Measurements from ENCODE around the gene IZUMO4.

Gene IZUMO4

DNA sequence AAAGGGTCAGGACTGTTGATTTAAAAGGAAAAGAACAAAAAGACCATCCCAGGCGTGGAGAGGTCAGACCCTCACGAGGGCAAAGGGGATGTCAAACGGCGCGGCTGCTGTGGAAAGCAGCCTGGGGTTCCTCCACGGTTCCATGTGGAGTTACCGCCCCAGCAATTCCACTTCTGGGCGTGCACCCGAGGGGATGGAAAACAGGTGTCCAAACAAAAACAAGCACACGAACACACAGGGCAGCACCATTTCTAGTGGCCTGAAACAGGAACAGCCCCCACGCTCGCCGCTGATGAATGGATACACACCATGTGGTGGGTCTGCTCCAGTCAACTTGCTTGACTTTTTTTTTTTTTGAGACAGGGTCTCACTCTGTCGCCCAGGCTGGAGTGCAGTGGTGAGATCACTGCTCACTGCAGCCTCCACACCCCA lies 43.4 kb downstream of the IZUMO4 start:
- TF ChIP-seq, protein P1, sequence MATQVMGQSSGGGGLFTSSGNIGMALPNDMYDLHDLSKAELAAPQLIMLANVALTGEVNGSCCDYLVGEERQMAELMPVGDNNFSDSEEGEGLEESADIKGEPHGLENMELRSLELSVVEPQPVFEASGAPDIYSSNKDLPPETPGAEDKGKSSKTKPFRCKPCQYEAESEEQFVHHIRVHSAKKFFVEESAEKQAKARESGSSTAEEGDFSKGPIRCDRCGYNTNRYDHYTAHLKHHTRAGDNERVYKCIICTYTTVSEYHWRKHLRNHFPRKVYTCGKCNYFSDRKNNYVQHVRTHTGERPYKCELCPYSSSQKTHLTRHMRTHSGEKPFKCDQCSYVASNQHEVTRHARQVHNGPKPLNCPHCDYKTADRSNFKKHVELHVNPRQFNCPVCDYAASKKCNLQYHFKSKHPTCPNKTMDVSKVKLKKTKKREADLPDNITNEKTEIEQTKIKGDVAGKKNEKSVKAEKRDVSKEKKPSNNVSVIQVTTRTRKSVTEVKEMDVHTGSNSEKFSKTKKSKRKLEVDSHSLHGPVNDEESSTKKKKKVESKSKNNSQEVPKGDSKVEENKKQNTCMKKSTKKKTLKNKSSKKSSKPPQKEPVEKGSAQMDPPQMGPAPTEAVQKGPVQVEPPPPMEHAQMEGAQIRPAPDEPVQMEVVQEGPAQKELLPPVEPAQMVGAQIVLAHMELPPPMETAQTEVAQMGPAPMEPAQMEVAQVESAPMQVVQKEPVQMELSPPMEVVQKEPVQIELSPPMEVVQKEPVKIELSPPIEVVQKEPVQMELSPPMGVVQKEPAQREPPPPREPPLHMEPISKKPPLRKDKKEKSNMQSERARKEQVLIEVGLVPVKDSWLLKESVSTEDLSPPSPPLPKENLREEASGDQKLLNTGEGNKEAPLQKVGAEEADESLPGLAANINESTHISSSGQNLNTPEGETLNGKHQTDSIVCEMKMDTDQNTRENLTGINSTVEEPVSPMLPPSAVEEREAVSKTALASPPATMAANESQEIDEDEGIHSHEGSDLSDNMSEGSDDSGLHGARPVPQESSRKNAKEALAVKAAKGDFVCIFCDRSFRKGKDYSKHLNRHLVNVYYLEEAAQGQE (IDR thresholded peaks at IDR 0.05; ENCODE audit: insufficient read depth in 1 of 2, low read depth in 2 of 2, low read length in 2 of 2), result no peak
- no peak for TF ChIP-seq POLR2AphosphoS5 (IDR thresholded peaks at IDR 0.05; ENCODE audit: low read depth, low read length)

DNA sequence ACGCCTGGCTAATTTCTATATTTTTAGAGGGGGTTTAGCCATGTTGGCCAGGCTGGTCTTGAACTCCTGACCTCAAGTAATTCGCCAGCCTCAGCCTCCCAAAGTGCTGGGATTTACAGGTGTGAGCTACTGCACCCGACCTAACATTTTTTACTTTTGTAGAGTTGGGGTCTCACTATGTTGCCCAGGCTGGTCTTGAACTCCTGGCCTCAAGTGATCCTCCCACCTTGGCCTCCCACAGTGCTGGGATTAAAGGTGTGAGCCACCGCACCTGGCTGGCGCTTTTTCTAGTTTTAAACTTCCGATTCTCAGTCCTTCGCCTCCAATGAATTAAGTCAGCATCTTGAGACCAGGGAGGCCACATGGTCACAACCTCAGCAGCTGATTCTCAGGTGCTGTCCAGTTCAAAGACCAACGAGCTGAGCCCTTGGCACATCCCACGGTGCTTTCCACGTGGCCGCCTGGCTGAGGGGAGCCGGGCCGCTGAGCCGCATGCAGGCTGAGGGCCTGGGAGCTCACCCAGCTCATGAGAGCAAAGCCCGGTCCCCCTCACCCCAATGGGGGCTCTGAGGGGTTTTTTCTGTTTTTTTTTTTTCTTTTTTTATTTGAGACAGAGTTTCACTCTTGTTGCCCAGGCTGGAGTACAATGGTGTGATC lies 45.6 kb downstream of the IZUMO4 start:
- TF ChIP-seq, protein P1 (IDR thresholded peaks at IDR 0.05; ENCODE audit: insufficient read depth in 1 of 2, low read depth in 2 of 2, low read length in 2 of 2), result no peak
- no peak for TF ChIP-seq SIN3A (IDR thresholded peaks at IDR 0.05; ENCODE audit: borderline replicate concordance, insufficient read depth, low read length)

DNA sequence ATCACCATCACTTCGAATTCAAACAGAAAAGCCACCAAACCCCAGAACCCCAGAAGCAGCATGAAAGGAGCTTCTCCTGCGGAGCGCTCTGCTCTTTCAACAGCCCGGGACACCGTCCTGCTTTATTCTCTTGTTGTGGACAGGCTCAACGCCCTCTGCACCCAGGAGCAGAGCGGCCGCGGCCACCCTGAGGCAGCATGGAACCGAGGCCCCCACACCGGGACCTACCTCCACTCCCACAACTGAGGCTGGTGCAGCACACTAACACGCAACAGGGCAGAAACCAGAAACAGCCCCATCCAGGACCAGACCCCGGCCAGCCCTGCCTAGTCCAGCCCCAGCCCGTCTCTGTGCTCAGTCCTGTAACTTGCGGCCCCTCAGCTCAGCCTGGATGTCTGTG lies 47.5 kb downstream of the IZUMO4 start:
- TF ChIP-seq TAF1 (IDR thresholded peaks at IDR 0.05; ENCODE audit: borderline replicate concordance, insufficient read depth, low read length), result no peak
- no peak for TF ChIP-seq FOXP2 (optimal IDR thresholded peaks at IDR 0.05; ENCODE audit: borderline replicate concordance, extremely low read depth, extremely low read length, insufficient read depth)
- TF ChIP-seq SIN3A (IDR thresholded peaks at IDR 0.05; ENCODE audit: borderline replicate concordance, insufficient read depth, low read length), result no peak
- TF ChIP-seq, protein P1 (IDR thresholded peaks at IDR 0.05; ENCODE audit: insufficient read depth in 1 of 2, low read depth in 2 of 2, low read length in 2 of 2), result no peak
- no peak for TF ChIP-seq POLR2AphosphoS5 (IDR thresholded peaks at IDR 0.05; ENCODE audit: low read depth, low read length)

DNA sequence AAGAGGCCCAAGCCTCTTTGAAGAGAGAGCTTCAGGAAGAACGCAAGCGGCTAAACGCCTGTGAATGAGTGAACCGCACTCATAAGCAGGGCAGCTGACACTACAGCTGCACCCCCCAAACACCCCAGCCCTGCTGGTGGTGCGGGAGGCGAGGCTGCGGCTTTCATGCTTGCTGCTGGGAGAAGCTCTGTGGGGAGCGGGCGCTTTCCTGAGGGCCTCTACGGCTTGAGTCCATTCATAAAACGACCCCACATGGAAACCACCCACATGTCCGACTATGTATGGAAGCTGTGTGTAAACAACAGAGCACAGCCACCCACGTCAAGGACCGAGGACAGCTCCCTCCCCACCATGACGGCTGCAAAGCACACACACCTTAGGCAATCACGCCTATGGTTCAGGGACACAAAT lies 49.1 kb downstream of the IZUMO4 start:
- TF ChIP-seq SIN3A (IDR thresholded peaks at IDR 0.05; ENCODE audit: borderline replicate concordance, insufficient read depth, low read length), result no peak
- TF ChIP-seq, protein P1 (IDR thresholded peaks at IDR 0.05; ENCODE audit: insufficient read depth in 1 of 2, low read depth in 2 of 2, low read length in 2 of 2), result peak; percentile 80 to 88

DNA sequence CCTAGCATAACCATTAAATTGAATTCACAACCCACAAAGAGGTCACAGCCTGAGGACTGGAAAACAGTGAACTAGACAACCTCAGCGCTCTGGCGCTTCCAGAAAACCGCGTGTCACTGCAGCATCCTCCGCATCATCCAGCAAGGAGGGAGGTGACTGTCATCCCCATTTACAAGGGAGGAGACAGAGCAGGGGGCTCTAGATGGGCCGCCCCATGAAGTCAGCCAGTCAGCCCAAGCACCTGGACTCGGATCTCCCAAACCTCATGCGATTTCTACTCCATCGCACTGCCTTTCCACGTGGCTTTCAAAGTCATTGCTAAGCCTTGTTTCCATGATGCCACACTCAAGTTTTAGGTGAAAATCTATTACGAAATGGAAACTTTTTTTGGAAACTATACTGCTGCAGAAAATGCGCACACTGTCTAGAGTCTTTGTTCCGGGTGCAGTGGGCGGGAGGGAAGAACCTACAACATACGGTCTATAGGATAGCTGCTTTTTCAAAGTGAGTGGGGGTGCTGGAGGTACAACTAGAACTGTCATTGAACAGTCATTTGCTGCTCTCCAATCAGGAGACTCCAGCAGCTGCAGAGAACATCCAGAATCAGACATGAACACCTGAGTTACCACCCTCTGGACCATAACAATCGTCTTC lies 51.9 kb downstream of the IZUMO4 start:
- no peak for TF ChIP-seq POLR2AphosphoS5 (IDR thresholded peaks at IDR 0.05; ENCODE audit: low read depth, low read length)
- TF ChIP-seq FOXP2 (optimal IDR thresholded peaks at IDR 0.05; ENCODE audit: borderline replicate concordance, extremely low read depth, extremely low read length, insufficient read depth), result no peak
- TF ChIP-seq SIN3A (IDR thresholded peaks at IDR 0.05; ENCODE audit: borderline replicate concordance, insufficient read depth, low read length), result no peak
- TF ChIP-seq TAF1 (IDR thresholded peaks at IDR 0.05; ENCODE audit: borderline replicate concordance, insufficient read depth, low read length), result no peak
- TF ChIP-seq, protein P1 (IDR thresholded peaks at IDR 0.05; ENCODE audit: insufficient read depth in 1 of 2, low read depth in 2 of 2, low read length in 2 of 2), result no peak
